H1 (cell line): ENCODE results near the gene CDKN2C. TPM values are rescaled to one million over a fixed set of nuclear protein-coding genes. Genes with fewer than 3 reads are reported as not detected.

Source experiments
- BACH1 ChIP-seq: IDR thresholded peaks from 2 replicates; pipeline ENCODE4 v1.6.1; 2012; ENCODE audit warnings: low read length, improper control_type of control experiment
- BRCA1 ChIP-seq: IDR thresholded peaks from 2 replicates; pipeline ENCODE4 v1.6.1; 2012; ENCODE audit warnings: low read depth, low read length, improper control_type of control experiment
- EGR1 ChIP-seq: IDR thresholded peaks from 2 replicates; pipeline ENCODE4 v1.6.1; 2011; ENCODE audit warnings: low read depth, low read length, borderline replicate concordance
- POLR2A ChIP-seq, 2 experiments: IDR thresholded peaks; 1 replicate in 1 of 2; 2 replicates in 1 of 2; pipeline ENCODE4 v1.6.1; 2011; ENCODE audit warnings: low read depth in 2 of 2, low read length in 2 of 2, mild to moderate bottlenecking in 2 of 2; ENCODE audit errors: control extremely low read depth in 1 of 2
- POLR2AphosphoS5 ChIP-seq: IDR thresholded peaks from 2 replicates; pipeline ENCODE4 v1.6.1; 2011; ENCODE audit warnings: low read depth, low read length
- RFX5 ChIP-seq: IDR thresholded peaks from 2 replicates; pipeline ENCODE4 v1.6.1; 2011; ENCODE audit warnings: low read depth, low read length, improper control_type of control experiment, borderline replicate concordance
- SIX5 ChIP-seq: IDR thresholded peaks from 2 replicates; pipeline ENCODE4 v1.6.1; 2011; ENCODE audit warnings: mild to moderate bottlenecking, low read depth, low read length
- SUZ12 ChIP-seq: fragments of 200-600 bp; sonication (generic); IDR thresholded peaks from 2 replicates; pipeline ENCODE4 v1.6.1; 2012; ENCODE audit warnings: mild to moderate bottlenecking, inconsistent platforms, low read length, moderate library complexity, mixed read lengths
- ZNF274 ChIP-seq: IDR thresholded peaks from 2 replicates; pipeline ENCODE4 v1.7.0; 2012; ENCODE audit warnings: low read length, borderline replicate concordance; ENCODE audit errors: extremely low read depth
- polyA plus RNA-seq, 7 experiments: library from polyadenylated mRNA; depleted of rRNA in 3 of 7; stranded (reverse) in 5 of 7; unstranded in 2 of 7; fragments of >200 nt in 5 of 7; fragments of 200-250 nt in 2 of 7; gene quantifications; 1 replicate in 5 of 7; 2 replicates in 1 of 7; 4 replicates in 1 of 7; pipeline versions ENCODE4 v1.2.1 to v1.2.3, GENCODE V29; 2011 to 2013; ENCODE audit warnings: missing spikeins in 2 of 7, mixed read lengths in 2 of 7
- total RNA-seq: library from RNA; stranded (reverse); fragmentation: NEBNext Ultra II Directional; extraction: Animal tissue kit (Norgen Biotek cat#: 25700); gene quantifications from 2 replicates; pipeline ENCODE4 v1.2.1, GENCODE V29; 2021
- TF ChIP-seq, protein P1 (sequence below): fragments of 300-600 bp; sonication (generic); IDR thresholded peaks from 2 replicates; pipeline ENCODE4 v1.7.1; 2012; ENCODE audit warnings: low read length, moderate library complexity, mild to moderate bottlenecking, inconsistent platforms; ENCODE audit not compliant: insufficient replicate concordance
- TF ChIP-seq, protein P2 (sequence below): IDR thresholded peaks from 2 replicates; pipeline ENCODE4 v1.6.1; 2011; ENCODE audit warnings: low read length, improper control_type of control experiment

Gene CDKN2C
- total and polyA plus RNA-seq, 2 of the 8 experiments (the other 6 are each of a cell fraction or from before 2014, with no cell fraction given), result not detected

DNA sequence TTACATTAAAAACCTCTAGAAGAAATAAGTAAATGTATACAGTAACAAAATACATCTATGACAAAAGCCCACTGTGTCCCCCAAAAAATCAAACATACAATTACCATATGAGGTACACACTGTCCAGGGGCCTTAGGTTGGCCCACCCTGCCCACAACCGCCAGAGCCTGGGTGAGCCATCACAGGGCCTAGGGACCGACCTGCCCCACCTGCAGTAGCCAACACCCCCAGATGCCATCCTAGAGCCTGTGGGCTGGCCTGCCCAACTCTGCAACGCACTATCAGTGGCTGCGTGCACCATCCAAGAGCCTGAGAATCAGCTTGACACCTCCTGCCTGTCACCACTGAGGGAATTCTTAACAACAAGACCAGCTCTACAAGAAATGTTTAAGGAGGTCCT, 49.0 kb upstream of the CDKN2C start (continued):
- TF ChIP-seq, protein P1, sequence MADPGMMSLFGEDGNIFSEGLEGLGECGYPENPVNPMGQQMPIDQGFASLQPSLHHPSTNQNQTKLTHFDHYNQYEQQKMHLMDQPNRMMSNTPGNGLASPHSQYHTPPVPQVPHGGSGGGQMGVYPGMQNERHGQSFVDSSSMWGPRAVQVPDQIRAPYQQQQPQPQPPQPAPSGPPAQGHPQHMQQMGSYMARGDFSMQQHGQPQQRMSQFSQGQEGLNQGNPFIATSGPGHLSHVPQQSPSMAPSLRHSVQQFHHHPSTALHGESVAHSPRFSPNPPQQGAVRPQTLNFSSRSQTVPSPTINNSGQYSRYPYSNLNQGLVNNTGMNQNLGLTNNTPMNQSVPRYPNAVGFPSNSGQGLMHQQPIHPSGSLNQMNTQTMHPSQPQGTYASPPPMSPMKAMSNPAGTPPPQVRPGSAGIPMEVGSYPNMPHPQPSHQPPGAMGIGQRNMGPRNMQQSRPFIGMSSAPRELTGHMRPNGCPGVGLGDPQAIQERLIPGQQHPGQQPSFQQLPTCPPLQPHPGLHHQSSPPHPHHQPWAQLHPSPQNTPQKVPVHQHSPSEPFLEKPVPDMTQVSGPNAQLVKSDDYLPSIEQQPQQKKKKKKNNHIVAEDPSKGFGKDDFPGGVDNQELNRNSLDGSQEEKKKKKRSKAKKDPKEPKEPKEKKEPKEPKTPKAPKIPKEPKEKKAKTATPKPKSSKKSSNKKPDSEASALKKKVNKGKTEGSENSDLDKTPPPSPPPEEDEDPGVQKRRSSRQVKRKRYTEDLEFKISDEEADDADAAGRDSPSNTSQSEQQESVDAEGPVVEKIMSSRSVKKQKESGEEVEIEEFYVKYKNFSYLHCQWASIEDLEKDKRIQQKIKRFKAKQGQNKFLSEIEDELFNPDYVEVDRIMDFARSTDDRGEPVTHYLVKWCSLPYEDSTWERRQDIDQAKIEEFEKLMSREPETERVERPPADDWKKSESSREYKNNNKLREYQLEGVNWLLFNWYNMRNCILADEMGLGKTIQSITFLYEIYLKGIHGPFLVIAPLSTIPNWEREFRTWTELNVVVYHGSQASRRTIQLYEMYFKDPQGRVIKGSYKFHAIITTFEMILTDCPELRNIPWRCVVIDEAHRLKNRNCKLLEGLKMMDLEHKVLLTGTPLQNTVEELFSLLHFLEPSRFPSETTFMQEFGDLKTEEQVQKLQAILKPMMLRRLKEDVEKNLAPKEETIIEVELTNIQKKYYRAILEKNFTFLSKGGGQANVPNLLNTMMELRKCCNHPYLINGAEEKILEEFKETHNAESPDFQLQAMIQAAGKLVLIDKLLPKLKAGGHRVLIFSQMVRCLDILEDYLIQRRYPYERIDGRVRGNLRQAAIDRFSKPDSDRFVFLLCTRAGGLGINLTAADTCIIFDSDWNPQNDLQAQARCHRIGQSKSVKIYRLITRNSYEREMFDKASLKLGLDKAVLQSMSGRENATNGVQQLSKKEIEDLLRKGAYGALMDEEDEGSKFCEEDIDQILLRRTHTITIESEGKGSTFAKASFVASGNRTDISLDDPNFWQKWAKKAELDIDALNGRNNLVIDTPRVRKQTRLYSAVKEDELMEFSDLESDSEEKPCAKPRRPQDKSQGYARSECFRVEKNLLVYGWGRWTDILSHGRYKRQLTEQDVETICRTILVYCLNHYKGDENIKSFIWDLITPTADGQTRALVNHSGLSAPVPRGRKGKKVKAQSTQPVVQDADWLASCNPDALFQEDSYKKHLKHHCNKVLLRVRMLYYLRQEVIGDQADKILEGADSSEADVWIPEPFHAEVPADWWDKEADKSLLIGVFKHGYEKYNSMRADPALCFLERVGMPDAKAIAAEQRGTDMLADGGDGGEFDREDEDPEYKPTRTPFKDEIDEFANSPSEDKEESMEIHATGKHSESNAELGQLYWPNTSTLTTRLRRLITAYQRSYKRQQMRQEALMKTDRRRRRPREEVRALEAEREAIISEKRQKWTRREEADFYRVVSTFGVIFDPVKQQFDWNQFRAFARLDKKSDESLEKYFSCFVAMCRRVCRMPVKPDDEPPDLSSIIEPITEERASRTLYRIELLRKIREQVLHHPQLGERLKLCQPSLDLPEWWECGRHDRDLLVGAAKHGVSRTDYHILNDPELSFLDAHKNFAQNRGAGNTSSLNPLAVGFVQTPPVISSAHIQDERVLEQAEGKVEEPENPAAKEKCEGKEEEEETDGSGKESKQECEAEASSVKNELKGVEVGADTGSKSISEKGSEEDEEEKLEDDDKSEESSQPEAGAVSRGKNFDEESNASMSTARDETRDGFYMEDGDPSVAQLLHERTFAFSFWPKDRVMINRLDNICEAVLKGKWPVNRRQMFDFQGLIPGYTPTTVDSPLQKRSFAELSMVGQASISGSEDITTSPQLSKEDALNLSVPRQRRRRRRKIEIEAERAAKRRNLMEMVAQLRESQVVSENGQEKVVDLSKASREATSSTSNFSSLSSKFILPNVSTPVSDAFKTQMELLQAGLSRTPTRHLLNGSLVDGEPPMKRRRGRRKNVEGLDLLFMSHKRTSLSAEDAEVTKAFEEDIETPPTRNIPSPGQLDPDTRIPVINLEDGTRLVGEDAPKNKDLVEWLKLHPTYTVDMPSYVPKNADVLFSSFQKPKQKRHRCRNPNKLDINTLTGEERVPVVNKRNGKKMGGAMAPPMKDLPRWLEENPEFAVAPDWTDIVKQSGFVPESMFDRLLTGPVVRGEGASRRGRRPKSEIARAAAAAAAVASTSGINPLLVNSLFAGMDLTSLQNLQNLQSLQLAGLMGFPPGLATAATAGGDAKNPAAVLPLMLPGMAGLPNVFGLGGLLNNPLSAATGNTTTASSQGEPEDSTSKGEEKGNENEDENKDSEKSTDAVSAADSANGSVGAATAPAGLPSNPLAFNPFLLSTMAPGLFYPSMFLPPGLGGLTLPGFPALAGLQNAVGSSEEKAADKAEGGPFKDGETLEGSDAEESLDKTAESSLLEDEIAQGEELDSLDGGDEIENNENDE, result no peak
- no peak for TF ChIP-seq BACH1
- TF ChIP-seq, protein P2, sequence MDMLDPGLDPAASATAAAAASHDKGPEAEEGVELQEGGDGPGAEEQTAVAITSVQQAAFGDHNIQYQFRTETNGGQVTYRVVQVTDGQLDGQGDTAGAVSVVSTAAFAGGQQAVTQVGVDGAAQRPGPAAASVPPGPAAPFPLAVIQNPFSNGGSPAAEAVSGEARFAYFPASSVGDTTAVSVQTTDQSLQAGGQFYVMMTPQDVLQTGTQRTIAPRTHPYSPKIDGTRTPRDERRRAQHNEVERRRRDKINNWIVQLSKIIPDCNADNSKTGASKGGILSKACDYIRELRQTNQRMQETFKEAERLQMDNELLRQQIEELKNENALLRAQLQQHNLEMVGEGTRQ, result no peak
- TF ChIP-seq SIX5, result no peak
- no peak for TF ChIP-seq RFX5
- TF ChIP-seq ZNF274, result no peak
- TF ChIP-seq EGR1, result no peak
- TF ChIP-seq POLR2A (IDR thresholded peaks at IDR 0.05; ENCODE audit: control extremely low read depth in 1 of 2, low read depth in 2 of 2, low read length in 2 of 2), result no peak
- no peak for TF ChIP-seq BRCA1
- no peak for TF ChIP-seq POLR2AphosphoS5
- no peak for TF ChIP-seq SUZ12
